GM20000 (cell line): Measurements from ENCODE around the gene GOLGB1.

Experiments
- DNase-seq: peaks from one replicate; pipeline ENCODE4 v3.0.0; 2012; ENCODE audit warnings: low spot score
- CTCF ChIP-seq: IDR thresholded peaks from 2 replicates; pipeline ENCODE4 v1.5.1; 2012; ENCODE audit warnings: mild to moderate bottlenecking, control low read depth; ENCODE audit errors: extremely low read depth, missing control alignments

GOLGB1 gene

GRCh38 chr3:121648219-121648958 lies 101.2 kb downstream of the GOLGB1 start:
- TF ChIP-seq CTCF, result no peak
- DNase-seq, result no peak

GRCh38 chr3:121645054-121645453 lies 104.5 kb downstream of the GOLGB1 start:
- no peak for TF ChIP-seq CTCF
- no peak for DNase-seq

GRCh38 chr3:121642601-121643314 lies 106.8 kb downstream of the GOLGB1 start:
- no peak for DNase-seq
- TF ChIP-seq CTCF, result no peak

GRCh38 chr3:121641127-121641526 lies 108.4 kb downstream of the GOLGB1 start:
- DNase-seq, result no peak
- no peak for TF ChIP-seq CTCF

- TF ChIP-seq CTCF, result no peak
- DNase-seq, result no peak
Observed at GRCh38 chr3:121637922-121638321, 111.6 kb downstream of the GOLGB1 start.

- DNase-seq, result no peak
Observed at GRCh38 chr3:121630355-121630754, 119.2 kb downstream of the GOLGB1 start.

More at GRCh38 chr3:121630355-121630754, 119.2 kb downstream of the GOLGB1 start:
- no peak for TF ChIP-seq CTCF
